Measurements from ENCODE around the gene KIRREL2.

The KIRREL2 gene

DNA sequence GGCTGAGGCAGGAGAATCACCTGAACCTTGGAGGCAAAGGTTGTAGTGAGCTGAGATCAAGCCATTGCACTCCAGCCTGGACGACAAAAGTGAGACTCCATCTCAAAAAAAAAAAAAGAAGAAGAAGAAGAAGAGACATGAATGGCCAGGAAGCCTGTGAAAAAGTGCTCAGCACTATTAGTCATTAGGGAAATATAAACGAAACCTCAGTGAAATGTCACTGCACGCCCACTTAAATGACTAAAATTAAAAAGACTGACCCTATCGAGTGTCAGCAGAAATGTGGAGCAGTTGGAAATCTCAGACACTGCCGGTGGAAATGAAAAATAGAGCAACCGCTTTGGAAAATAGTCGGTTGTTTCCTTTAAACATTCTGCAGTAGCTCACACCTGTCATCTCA lies 56.9 kb downstream of the KIRREL2 start:
- no peaks in the 10 kb centered on the region for H3K36me3 ChIP-seq (ENCODE audit: insufficient read depth, low read length)
- no peak overlapping the region for H3K27ac ChIP-seq (ENCODE audit: low read depth, low read length)
- H3K9ac ChIP-seq (ENCODE audit: low read length): no peak overlapping the region
- no peaks in the 10 kb centered on the region for H3K4me1 ChIP-seq (ENCODE audit: insufficient read depth, low read length)
- no peaks in the 10 kb centered on the region for H3K9me3 ChIP-seq (ENCODE audit: low read length)
- no peaks in the 10 kb centered on the region for H3K27me3 ChIP-seq (ENCODE audit: control insufficient read depth in 1 of 2, insufficient read depth in 2 of 2, low read length in 2 of 2)
- no peak overlapping the region for H3K4me3 ChIP-seq (ENCODE audit: low read depth in 1 of 2, low read length in 2 of 2)

DNA sequence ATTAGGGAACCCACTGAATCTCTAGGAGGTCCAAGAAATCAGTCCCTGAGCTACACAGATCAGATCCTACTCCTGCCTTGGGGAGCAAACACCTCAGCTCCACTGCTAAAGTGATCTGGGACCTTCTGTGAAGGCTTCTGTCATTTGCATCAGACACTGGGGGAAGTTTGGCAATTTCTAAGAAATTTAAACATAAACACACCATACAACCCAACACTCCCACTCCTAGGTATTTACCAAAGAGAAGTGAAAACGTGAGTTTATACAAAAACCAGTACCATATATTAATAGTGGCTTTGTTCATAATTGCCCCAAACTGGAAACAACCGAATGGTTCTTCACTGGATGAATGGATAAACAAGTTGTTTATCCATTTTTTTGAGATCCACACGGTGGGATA lies 58.7 kb downstream of the KIRREL2 start:
- H3K27me3 ChIP-seq (ENCODE audit: control insufficient read depth in 1 of 2, insufficient read depth in 2 of 2, low read length in 2 of 2): no peaks in the 10 kb centered on the region
- no peaks in the 10 kb centered on the region for H3K9me3 ChIP-seq (ENCODE audit: low read length)
- no peak overlapping the region for H3K27ac ChIP-seq (ENCODE audit: low read depth, low read length)
- H3K9ac ChIP-seq (ENCODE audit: low read length): no peak overlapping the region
- no peaks in the 10 kb centered on the region for H3K36me3 ChIP-seq (ENCODE audit: insufficient read depth, low read length)
- no peak overlapping the region for H3K4me3 ChIP-seq (ENCODE audit: low read depth in 1 of 2, low read length in 2 of 2)
- no peaks in the 10 kb centered on the region for H3K4me1 ChIP-seq (ENCODE audit: insufficient read depth, low read length)
